Panc1 (cell line): Measurements from ENCODE around the gene ATG13. TPM values are rescaled to one million over a fixed set of nuclear protein-coding genes. Genes with fewer than 3 reads are reported as not detected.

Source experiments
- ATAC-seq: fragments of 200-7000 bp; cut with Tn5 transposase; 2 replicates; pipeline ENCODE4 v1.9.1; 2020; ENCODE audit warnings: mild to moderate bottlenecking, moderate library complexity
- BruUV-seq: library from RNA; stranded (reverse); fragments of 400-500 nt; replicated peaks from 2 replicates; lab custom pipeline; 2021; lab: Mats Ljungman, UMichigan
- CTCF ChIA-PET: fragments of 300-600 bp; sonication (Branson Sonifier 250); formaldehyde crosslinking; loops from one replicate; lab custom pipeline; 2022; ENCODE audit warnings: antibody characterized with exemption; lab: Charles Lee
- POLR2A ChIA-PET: fragments of 300-600 bp; sonication (Branson Sonifier 250); formaldehyde crosslinking; loops from one replicate; lab custom pipeline; 2022; ENCODE audit warnings: antibody characterized with exemption; lab: Charles Lee
- DNase-seq: peaks from one replicate; pipeline ENCODE4 v3.0.0-alpha.2; 2010; ENCODE audit warnings: low read depth, low spot score
- H3K27ac ChIP-seq: 2 replicates; pipeline ENCODE4 v1.5.1; 2011; ENCODE audit warnings: mild to moderate bottlenecking, low read length, inconsistent platforms
- H3K27me3 ChIP-seq: fragments of 200-500 bp; sonication (Bioruptor generic); 2 replicates; pipeline ENCODE4 v1.6.0; 2014; ENCODE audit warnings: low read length, inconsistent platforms; ENCODE audit not compliant: control insufficient read depth, insufficient read depth
- H3K36me3 ChIP-seq: fragments of 200-500 bp; sonication (Bioruptor generic); 2 replicates; pipeline ENCODE4 v1.5.1; 2014; ENCODE audit warnings: inconsistent platforms, mild to moderate bottlenecking, low read length, moderate library complexity; ENCODE audit not compliant: control insufficient read depth, insufficient read depth
- H3K4me1 ChIP-seq: 2 replicates; pipeline ENCODE4 v1.5.1; 2011; ENCODE audit warnings: inconsistent platforms, mild to moderate bottlenecking, low read length, moderate library complexity; ENCODE audit not compliant: control insufficient read depth, insufficient read depth
- H3K4me3 ChIP-seq, 2 experiments: 2 replicates each; pipeline ENCODE4 v1.5.1; 2011 to 2012; ENCODE audit warnings: low read depth in 2 of 2, low read length in 2 of 2, mild to moderate bottlenecking in 2 of 2, inconsistent platforms in 1 of 2, moderate library complexity in 1 of 2
- H3K9me3 ChIP-seq: fragments of 200-500 bp; sonication (Bioruptor generic); 2 replicates; pipeline ENCODE4 v1.5.1; 2014; ENCODE audit warnings: low read depth, mild to moderate bottlenecking, inconsistent platforms, low read length, moderate library complexity; ENCODE audit not compliant: control insufficient read depth, insufficient read depth
- CTCF ChIP-seq: fragments of 450-650 bp; IDR thresholded peaks from 2 replicates; pipeline ENCODE4 v1.5.1; 2017; ENCODE audit warnings: mild to moderate bottlenecking
- POLR2AphosphoS5 ChIP-seq: IDR thresholded peaks from 2 replicates; pipeline ENCODE4 v1.6.1; 2012; ENCODE audit warnings: mild to moderate bottlenecking, low read depth, low read length, moderate library complexity
- REST ChIP-seq, 2 experiments: IDR thresholded peaks; 2 replicates each; pipeline ENCODE4 v1.6.1; 2011 to 2012; ENCODE audit warnings: low read depth in 2 of 2, control low read depth in 1 of 2, low read length in 1 of 2, mild to moderate bottlenecking in 1 of 2, moderate library complexity in 1 of 2; ENCODE audit not compliant: insufficient read depth in 1 of 2
- SIN3A ChIP-seq: IDR thresholded peaks from 2 replicates; pipeline ENCODE4 v1.6.1; 2012; ENCODE audit warnings: low read depth, mild to moderate bottlenecking, low read length, moderate library complexity, borderline replicate concordance; ENCODE audit not compliant: insufficient read depth
- TCF7L2 ChIP-seq: IDR thresholded peaks from 2 replicates; pipeline ENCODE4 v1.6.1; 2011; ENCODE audit warnings: mild to moderate bottlenecking, low read depth, low read length, inconsistent platforms
- in situ Hi-C: cut with HindIII; loops from 2 replicates; pipeline ENCODE4 v1.10.0; 2016; ENCODE audit warnings: low sequenced_read_pairs, low pct_unique_long_range_greater_than_20kb
- intact Hi-C: fragments of 100-400 bp; cut with micrococcal nuclease; formaldehyde crosslinking; loops from one replicate; pipeline ENCODE4 v1.10.0; 2022; ENCODE audit not compliant: unreplicated experiment
- total RNA-seq: library from RNA; stranded (reverse); gene quantifications from one replicate; pipeline ENCODE4 v1.2.1, GENCODE V29; 2021; ENCODE audit not compliant: unreplicated experiment

ATG13 gene
- total RNA-seq, 1 experiment from 2014 or later = 57.9 TPM

GRCh38 chr11:46597609-46598219 lies 19.6 kb upstream of the ATG13 start:
- CTCF ChIA-PET = no interaction called here
- Histone ChIP-seq H3K36me3 (no peaks in the 10 kb centered on the region; the same call in 1 of the 2 replicates), H3K4me1 (peaks cover 10% of the 10 kb centered on the region), H3K9me3 (no peaks in the 10 kb centered on the region), H3K27me3 (no peaks in the 10 kb centered on the region), H3K27ac (no peak overlapping the region), H3K4me3 (no peak overlapping the region)
- DNase-seq = no peak
- intact Hi-C loops (no loop called here), in situ Hi-C loops (no loop called here)
- POLR2A ChIA-PET = no interaction called here
- TF ChIP-seq TCF7L2 (no peak), SIN3A (no peak), CTCF (no peak), REST (IDR thresholded peaks at IDR 0.05; ENCODE audit: insufficient read depth in 1 of 2, low read depth in 2 of 2, low read length in 1 of 2) (no peak), POLR2AphosphoS5 (no peak)
- no peak for ATAC-seq
- no TSS peak for BruUV-seq

- ATAC-seq = no peak
- TF ChIP-seq POLR2AphosphoS5 (no peak), TCF7L2 (no peak), REST (IDR thresholded peaks at IDR 0.05; ENCODE audit: insufficient read depth in 1 of 2, low read depth in 2 of 2, low read length in 1 of 2) (no peak), SIN3A (no peak), CTCF (no peak)
- ChIA-PET POLR2A (interaction anchor here (0.6 kb wide), 2 partner anchors 12 to 253 kb away, joined by 3 read pairs; no protein-coding TSS in a partner anchor), CTCF (no interaction called here)
- intact Hi-C loops (no loop called here), in situ Hi-C loops (no loop called here)
- Histone ChIP-seq H3K27me3 (no peaks in the 10 kb centered on the region), H3K4me3 (no peak overlapping the region), H3K9me3 (no peaks in the 10 kb centered on the region), H3K4me1 (peaks cover 4% of the 10 kb centered on the region), H3K27ac (peak overlapping the region; percentile 13; the same call in 1 of the 2 replicates), H3K36me3 (no peaks in the 10 kb centered on the region)
- DNase-seq = no peak
- BruUV-seq = no TSS peak
Measured at GRCh38 chr11:46599340-46600193, 17.8 kb upstream of the ATG13 start.
